ENCODE measurements around the gene NAT9.

NAT9 gene

GRCh38 chr17:74728033-74728701 is 48.0 kb downstream of the NAT9 start:
- no peak overlapping the region for H3K27ac Mint-ChIP-seq
- ATAC-seq = no peak
- no peaks in the 10 kb centered on the region for H3K27me3 Mint-ChIP-seq
- no peaks in the 10 kb centered on the region for H3K36me3 Mint-ChIP-seq
- H3K4me1 Mint-ChIP-seq = no peaks in the 10 kb centered on the region
- H3K4me3 Mint-ChIP-seq = no peak overlapping the region
- H3K9me3 Mint-ChIP-seq = no peaks in the 10 kb centered on the region

GRCh38 chr17:74725111-74725510 is 51.0 kb downstream of the NAT9 start:
- H3K9me3 Mint-ChIP-seq = no peaks in the 10 kb centered on the region
- ATAC-seq = no peak
- no peaks in the 10 kb centered on the region for H3K4me1 Mint-ChIP-seq
- H3K4me3 Mint-ChIP-seq = no peak overlapping the region
- H3K27ac Mint-ChIP-seq = no peak overlapping the region
- no peaks in the 10 kb centered on the region for H3K36me3 Mint-ChIP-seq
- no peaks in the 10 kb centered on the region for H3K27me3 Mint-ChIP-seq

- Mint-ChIP-seq H3K27me3 (no peaks in the 10 kb centered on the region), H3K36me3 (no peaks in the 10 kb centered on the region), H3K4me3 (no peak overlapping the region), H3K4me1 (no peaks in the 10 kb centered on the region), H3K9me3 (no peaks in the 10 kb centered on the region), H3K27ac (no peak overlapping the region)
- no peak for ATAC-seq
These were observed 52.3 kb downstream of the NAT9 start for GRCh38 chr17:74723891-74724290.

GRCh38 chr17:74722782-74723181 is 53.4 kb downstream of the NAT9 start:
- Mint-ChIP-seq H3K27me3 (no peaks in the 10 kb centered on the region), H3K9me3 (no peaks in the 10 kb centered on the region), H3K4me3 (no peak overlapping the region), H3K36me3 (no peaks in the 10 kb centered on the region), H3K4me1 (no peaks in the 10 kb centered on the region), H3K27ac (no peak overlapping the region)
- ATAC-seq = no peak
